ENCODE measurements around the gene TMCC2.

DNA sequence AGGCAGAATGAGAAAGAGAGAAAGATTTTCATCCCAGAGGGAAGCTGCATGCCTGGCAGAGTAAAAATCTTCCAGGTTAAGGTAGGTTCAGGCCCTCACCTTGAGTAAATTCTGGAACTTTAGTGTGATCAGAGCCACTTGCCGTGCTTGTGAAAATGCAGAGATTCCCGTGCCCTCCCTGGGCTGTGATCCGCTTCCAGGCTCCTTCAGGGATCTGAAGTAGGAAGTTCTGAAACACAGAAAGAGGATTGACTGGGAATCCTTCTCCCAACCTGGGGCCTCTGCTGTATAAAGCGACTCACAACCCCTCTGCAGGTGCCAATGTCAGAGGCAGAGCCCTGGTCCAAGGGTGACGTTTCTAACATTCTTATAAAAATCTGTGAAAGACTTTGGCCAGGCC, 67.2 kb downstream of the TMCC2 start:
- TF ChIP-seq POLR2A (IDR thresholded peaks at IDR 0.05) (no peak), CTCF (IDR thresholded peaks at IDR 0.05) (no peak)

All from heart left ventricle (tissue), 13 donors.